Measurements from ENCODE around the gene TAOK3.

DNA sequence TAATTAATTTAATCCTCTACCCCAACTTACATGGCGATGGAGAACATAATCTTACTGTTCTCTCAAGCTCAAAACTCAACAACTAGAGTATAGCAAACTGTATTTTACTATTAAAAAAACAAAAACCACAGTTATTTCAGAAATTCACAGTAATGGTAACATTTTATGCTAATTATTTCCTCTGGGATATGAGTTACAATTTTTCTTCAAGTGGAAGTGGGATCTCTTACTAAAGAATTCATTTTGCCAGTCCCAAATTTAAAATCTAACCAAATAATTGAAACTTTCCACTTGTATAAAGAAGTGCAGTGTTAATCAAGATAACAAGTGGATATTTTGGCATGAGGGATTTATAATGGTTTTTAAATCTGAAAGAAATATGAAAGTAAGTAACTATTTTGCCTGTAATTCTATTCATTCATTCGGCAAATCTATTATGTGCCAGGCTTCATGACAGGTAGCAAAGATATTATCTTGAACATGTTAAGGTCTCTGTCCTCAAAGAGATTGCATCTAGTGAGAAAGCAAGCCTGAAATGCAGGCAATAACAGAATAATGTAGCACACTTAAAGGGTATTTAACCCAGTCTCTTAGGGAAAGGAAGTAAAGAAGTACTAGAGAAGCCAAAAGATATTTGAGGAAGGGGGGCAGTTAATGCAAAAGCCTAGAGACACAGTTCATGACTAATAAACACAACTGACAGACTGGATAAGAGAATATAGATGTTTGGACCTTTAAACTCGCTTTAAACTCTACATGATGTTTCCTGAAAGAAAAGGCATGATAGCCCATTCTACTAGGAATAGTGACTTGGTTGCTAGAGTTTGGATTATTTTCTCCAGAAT lies 44.0 kb downstream of the TAOK3 start:
- TF ChIP-seq, protein P1, sequence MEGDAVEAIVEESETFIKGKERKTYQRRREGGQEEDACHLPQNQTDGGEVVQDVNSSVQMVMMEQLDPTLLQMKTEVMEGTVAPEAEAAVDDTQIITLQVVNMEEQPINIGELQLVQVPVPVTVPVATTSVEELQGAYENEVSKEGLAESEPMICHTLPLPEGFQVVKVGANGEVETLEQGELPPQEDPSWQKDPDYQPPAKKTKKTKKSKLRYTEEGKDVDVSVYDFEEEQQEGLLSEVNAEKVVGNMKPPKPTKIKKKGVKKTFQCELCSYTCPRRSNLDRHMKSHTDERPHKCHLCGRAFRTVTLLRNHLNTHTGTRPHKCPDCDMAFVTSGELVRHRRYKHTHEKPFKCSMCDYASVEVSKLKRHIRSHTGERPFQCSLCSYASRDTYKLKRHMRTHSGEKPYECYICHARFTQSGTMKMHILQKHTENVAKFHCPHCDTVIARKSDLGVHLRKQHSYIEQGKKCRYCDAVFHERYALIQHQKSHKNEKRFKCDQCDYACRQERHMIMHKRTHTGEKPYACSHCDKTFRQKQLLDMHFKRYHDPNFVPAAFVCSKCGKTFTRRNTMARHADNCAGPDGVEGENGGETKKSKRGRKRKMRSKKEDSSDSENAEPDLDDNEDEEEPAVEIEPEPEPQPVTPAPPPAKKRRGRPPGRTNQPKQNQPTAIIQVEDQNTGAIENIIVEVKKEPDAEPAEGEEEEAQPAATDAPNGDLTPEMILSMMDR (IDR thresholded peaks at IDR 0.05), result no peak
- TF ChIP-seq POLR2A (IDR thresholded peaks at IDR 0.05), result no peak

Measured in Peyer's patch (tissue), 4 donors.